H9 (cell line): ENCODE data around the gene SLC30A7. TPM values are rescaled to one million over a fixed set of nuclear protein-coding genes. Genes with fewer than 3 reads are reported as not detected.

Experiments
- DNase-seq: peaks from one replicate; pipeline ENCODE4 v3.0.0-alpha.2; 2017
- H2AFZ ChIP-seq: one replicate; pipeline ENCODE4 v1.6.1; 2013; ENCODE audit warnings: mild to moderate bottlenecking, low read length, control low read depth, moderate library complexity
- H2AK5ac ChIP-seq: 2 replicates; pipeline ENCODE4 v1.6.1; 2013; ENCODE audit warnings: low read length, control low read depth, mixed read lengths; ENCODE audit not compliant: insufficient read length
- H2BK120ac ChIP-seq: one replicate; pipeline ENCODE4 v1.6.1; 2013; ENCODE audit warnings: low read depth, mild to moderate bottlenecking, low read length, control low read depth, inconsistent platforms; ENCODE audit not compliant: poor library complexity, severe bottlenecking
- H2BK12ac ChIP-seq: 2 replicates; pipeline ENCODE4 v1.6.1; 2013; ENCODE audit warnings: low read length, control low read depth, mixed read lengths, low read depth; ENCODE audit not compliant: insufficient read length
- H2BK15ac ChIP-seq: 2 replicates; pipeline ENCODE4 v1.6.1; 2013; ENCODE audit warnings: low read depth, low read length, control low read depth
- H2BK20ac ChIP-seq: one replicate; pipeline ENCODE4 v1.6.1; 2013; ENCODE audit warnings: low read depth, mild to moderate bottlenecking, low read length, control low read depth, inconsistent platforms; ENCODE audit not compliant: poor library complexity, severe bottlenecking
- H2BK5ac ChIP-seq: 2 replicates; pipeline ENCODE4 v1.6.1; 2013; ENCODE audit warnings: low read length, control low read depth, mixed read lengths; ENCODE audit not compliant: insufficient read length
- H3K14ac ChIP-seq: 2 replicates; pipeline ENCODE4 v1.6.1; 2013; ENCODE audit warnings: low read length, control low read depth; ENCODE audit not compliant: insufficient read depth
- H3K18ac ChIP-seq: 2 replicates; pipeline ENCODE4 v1.6.1; 2013; ENCODE audit warnings: low read depth, mild to moderate bottlenecking, mixed read lengths, low read length, control low read depth; ENCODE audit not compliant: insufficient read length
- H3K23ac ChIP-seq: 2 replicates; pipeline ENCODE4 v1.6.1; 2013; ENCODE audit warnings: low read length, control low read depth, mixed read lengths, low read depth; ENCODE audit not compliant: insufficient read length
- H3K23me2 ChIP-seq: 2 replicates; pipeline ENCODE4 v1.6.1; 2013; ENCODE audit warnings: low read depth, mild to moderate bottlenecking, mixed read lengths, low read length, control low read depth; ENCODE audit not compliant: insufficient read length, poor library complexity, severe bottlenecking
- H3K27ac ChIP-seq: 2 replicates; pipeline ENCODE4 v1.5.1; 2013; ENCODE audit warnings: low read length, control low read depth, mixed read lengths, low read depth; ENCODE audit not compliant: insufficient read length
- H3K27me3 ChIP-seq: 2 replicates; pipeline ENCODE4 v1.6.1; 2013; ENCODE audit warnings: low read length, control low read depth, inconsistent platforms; ENCODE audit not compliant: insufficient read depth
- H3K4ac ChIP-seq: 2 replicates; pipeline ENCODE4 v1.6.1; 2013; ENCODE audit warnings: low read depth, mild to moderate bottlenecking, control low read depth, inconsistent platforms, low read length, moderate library complexity
- H3K4me1 ChIP-seq: 2 replicates; pipeline ENCODE4 v1.6.1; 2013; ENCODE audit warnings: low read length, control low read depth, inconsistent platforms; ENCODE audit not compliant: insufficient read depth
- H3K4me2 ChIP-seq: 2 replicates; pipeline ENCODE4 v1.6.1; 2013; ENCODE audit warnings: low read length, control low read depth, mixed read lengths; ENCODE audit not compliant: insufficient read length, insufficient read depth
- H3K56ac ChIP-seq: 2 replicates; pipeline ENCODE4 v1.6.1; 2013; ENCODE audit warnings: low read depth, mild to moderate bottlenecking, mixed read lengths, low read length, control low read depth; ENCODE audit not compliant: insufficient read length
- H3K79me1 ChIP-seq: 2 replicates; pipeline ENCODE4 v1.6.1; 2013; ENCODE audit warnings: low read depth, mild to moderate bottlenecking, moderate library complexity, low read length, control low read depth, inconsistent platforms; ENCODE audit not compliant: insufficient read depth, poor library complexity, severe bottlenecking
- H3K79me2 ChIP-seq: 2 replicates; pipeline ENCODE4 v1.6.1; 2013; ENCODE audit warnings: low read length, control low read depth, inconsistent platforms; ENCODE audit not compliant: insufficient read depth
- H3K9ac ChIP-seq: 2 replicates; pipeline ENCODE4 v1.6.1; 2013; ENCODE audit warnings: low read length, control low read depth, mixed read lengths; ENCODE audit not compliant: insufficient read length; ENCODE audit errors: extremely low read depth
- H3K9me3 ChIP-seq: one replicate; pipeline ENCODE4 v1.6.1; 2013; ENCODE audit warnings: low read depth, low read length, inconsistent platforms; ENCODE audit not compliant: control insufficient read depth
- H3T11ph ChIP-seq: one replicate; pipeline ENCODE4 v1.6.1; 2013; ENCODE audit warnings: mild to moderate bottlenecking, low read length, control low read depth, inconsistent platforms
- H4K20me1 ChIP-seq: one replicate; pipeline ENCODE4 v1.6.1; 2013; ENCODE audit not compliant: control insufficient read depth, insufficient read length, insufficient read depth
- H4K5ac ChIP-seq: 2 replicates; pipeline ENCODE4 v1.6.1; 2013; ENCODE audit warnings: low read depth, mild to moderate bottlenecking, mixed read lengths, low read length, control low read depth; ENCODE audit not compliant: insufficient read length
- H4K8ac ChIP-seq: replicated peaks from 2 replicates; pipeline ENCODE4 v1.6.1; 2013; ENCODE audit warnings: low read length, control low read depth, mixed read lengths, low read depth; ENCODE audit not compliant: insufficient read length
- H4K91ac ChIP-seq: 2 replicates; pipeline ENCODE4 v1.6.1; 2013; ENCODE audit warnings: low read depth, mild to moderate bottlenecking, moderate library complexity, mixed read lengths, low read length, control low read depth; ENCODE audit not compliant: insufficient read length
- H3K27ac Mint-ChIP-seq, 3 experiments: 2 replicates in 2 of 3; 3 replicates in 1 of 3; pipeline ENCODE4 v1.8.0; 2020 to 2021; ENCODE audit warnings: mixed read lengths in 3 of 3, mild to moderate bottlenecking in 1 of 3, moderate library complexity in 1 of 3
- H3K27me3 Mint-ChIP-seq: 2 replicates; pipeline ENCODE4 v1.8.0; 2021; ENCODE audit warnings: low read depth, mild to moderate bottlenecking, moderate library complexity, mixed read lengths
- H3K36me3 Mint-ChIP-seq, 3 experiments: 2 replicates in 2 of 3; 3 replicates in 1 of 3; pipeline ENCODE4 v1.8.0; 2020 to 2021; ENCODE audit warnings: low read depth in 3 of 3, mixed read lengths in 3 of 3; ENCODE audit not compliant: insufficient read depth in 1 of 3
- H3K4me1 Mint-ChIP-seq, 2 experiments: 2 replicates each; pipeline ENCODE4 v1.8.0; 2020; ENCODE audit warnings: mixed read lengths in 2 of 2
- H3K4me3 Mint-ChIP-seq, 2 experiments: 2 replicates in 1 of 2; 3 replicates in 1 of 2; pipeline ENCODE4 v1.8.0; 2020 to 2021; ENCODE audit warnings: mild to moderate bottlenecking in 2 of 2, mixed read lengths in 2 of 2, moderate library complexity in 1 of 2
- H3K9me3 Mint-ChIP-seq, 2 experiments: 2 replicates in 1 of 2; 3 replicates in 1 of 2; pipeline ENCODE4 v1.8.0; 2020; ENCODE audit warnings: mild to moderate bottlenecking in 2 of 2, mixed read lengths in 2 of 2, moderate library complexity in 1 of 2
- CTCF ChIP-seq: fragments of 200-600 bp; sonication (generic); conservative IDR thresholded peaks from 3 replicates; pipeline ENCODE4 v1.8.0; 2021; ENCODE audit warnings: antibody characterized with exemption, mild to moderate bottlenecking
- WGBS: extraction: QIAGEN DNeasy Blood & Tissue Kit; methylation state at CpG from one replicate; pipeline ENCODE4 v1.1.7; 2013; ENCODE audit warnings: missing lambda C conversion rate, low lambda C conversion rate, mixed read lengths; ENCODE audit not compliant: insufficient read length; ENCODE audit errors: extremely low coverage; 5-methylcytosine and 5-hydroxymethylcytosine counted together
- total RNA-seq: library from RNA; stranded (reverse); gene quantifications from 2 replicates; pipeline ENCODE4 v1.2.1, GENCODE V29; 2021

Gene SLC30A7
- total RNA-seq, 1 experiment from 2014 or later = 25.6 TPM

- H3K27ac ChIP-seq = no peak overlapping the region
- H4K5ac ChIP-seq = no peak overlapping the region
- Mint-ChIP-seq H3K4me1 (peaks cover 9% of the 10 kb centered on the region in 2 experiments), H3K9me3 (no peaks in the 10 kb centered on the region), H3K4me3 (no peak overlapping the region), H3K27me3 (no peaks in the 10 kb centered on the region), H3K27ac (no peak overlapping the region), H3K36me3 (peaks cover 5 to 22% (median 20%) of the 10 kb centered on the region in 3 experiments; a peak in 6 of 7 replicates)
- H3K27me3 ChIP-seq = no peaks in the 10 kb centered on the region
- H3K23me2 ChIP-seq = no peaks in the 10 kb centered on the region
- no CpG with 5 or more reads among the region's 1 CpG for WGBS
- no peak for DNase-seq
- no peak overlapping the region for H3K4me2 ChIP-seq
- TF ChIP-seq CTCF = no peak
- no peak overlapping the region for H2BK12ac ChIP-seq
- no peaks in the 10 kb centered on the region; the same call in 1 of the 2 replicates for H3K4me1 ChIP-seq
- H4K20me1 ChIP-seq = no peaks in the 10 kb centered on the region
- no peak overlapping the region for H2BK120ac ChIP-seq
- H3T11ph ChIP-seq = no peak overlapping the region
- H3K9me3 ChIP-seq = no peaks in the 10 kb centered on the region
- H2AFZ ChIP-seq = no peak overlapping the region
- H3K79me1 ChIP-seq = no peaks in the 10 kb centered on the region
- no peak overlapping the region for H3K14ac ChIP-seq
- no peak overlapping the region for H2BK5ac ChIP-seq
- H3K9ac ChIP-seq = no peak overlapping the region
- no peak overlapping the region for H4K91ac ChIP-seq
- no peaks in the 10 kb centered on the region for H3K79me2 ChIP-seq
- H2BK15ac ChIP-seq = no peak overlapping the region
- no peak overlapping the region for H3K56ac ChIP-seq
- H4K8ac ChIP-seq = no peak overlapping the region
- no peak overlapping the region for H2BK20ac ChIP-seq
- no peak overlapping the region for H3K18ac ChIP-seq
- no peak overlapping the region for H3K4ac ChIP-seq
- no peak overlapping the region for H3K23ac ChIP-seq
- no peak overlapping the region for H2AK5ac ChIP-seq
These were observed 81.0 kb downstream of the SLC30A7 start for GRCh38 chr1:100976936-100977335.
